Activated CD8-positive, alpha-beta memory T cell treated with anti-CD3 and anti-CD28 coated beads, Interleukin-2, amount 10 ng/mL, durations not matched to agents 7 days and 5 days (primary cell): ENCODE data around the gene PLIN4. TPM values are rescaled to one million over a fixed set of nuclear protein-coding genes. Genes with fewer than 3 reads are reported as not detected.
"Not testable (repeated sequence)": the region's sequence is repeated elsewhere in the genome, so short reads cannot be mapped to it uniquely, and the experiment has no call there.

Source experiments
- ATAC-seq: fragments of 150-1000 bp; cut with Tn5 transposase; one replicate; pipeline ENCODE4 v1.10.0; 2021; ENCODE audit warnings: moderate library complexity
- CTCF ChIA-PET: fragments of 350-600 bp; sonication (Branson Sonifier 250); formaldehyde crosslinking; loops from one replicate; lab custom pipeline; 2021; ENCODE audit warnings: antibody characterized with exemption; lab: Charles Lee
- DNase-seq: peaks from one replicate; pipeline ENCODE4 v3.0.0-alpha.2; 2020
- H3K27ac Mint-ChIP-seq: one replicate; pipeline ENCODE4 v1.8.0; 2021; ENCODE audit warnings: mild to moderate bottlenecking, mixed read lengths
- H3K27me3 Mint-ChIP-seq: one replicate; pipeline ENCODE4 v1.8.0; 2021; ENCODE audit warnings: mixed read lengths
- H3K36me3 Mint-ChIP-seq: one replicate; pipeline ENCODE4 v1.8.0; 2021; ENCODE audit warnings: mild to moderate bottlenecking, mixed read lengths
- H3K4me1 Mint-ChIP-seq: one replicate; pipeline ENCODE4 v1.8.0; 2021; ENCODE audit warnings: mixed read lengths
- H3K4me3 Mint-ChIP-seq: one replicate; pipeline ENCODE4 v1.8.0; 2021; ENCODE audit warnings: mild to moderate bottlenecking, moderate library complexity, mixed read lengths
- H3K9me3 Mint-ChIP-seq: one replicate; pipeline ENCODE4 v1.8.0; 2022; ENCODE audit warnings: low read depth, mixed read lengths
- total RNA-seq, 2 experiments: library from RNA; stranded (reverse); gene quantifications; one replicate each; pipeline ENCODE4 v1.2.3, GENCODE V29; 2021

The PLIN4 gene
- total RNA-seq, 2 experiments from 2014 or later, result not detected

- not testable (repeated sequence) for H3K27me3 Mint-ChIP-seq, ATAC-seq, H3K9me3 Mint-ChIP-seq, H3K27ac Mint-ChIP-seq, H3K36me3 Mint-ChIP-seq, H3K4me3 Mint-ChIP-seq, DNase-seq, H3K4me1 Mint-ChIP-seq
- CTCF ChIA-PET, result interaction anchor here (5.2 kb wide), 1 partner anchor 260 kb away, joined by 48 read pairs; no protein-coding TSS in a partner anchor
Measured at GRCh38 chr19:4527377-4527776, 9.1 kb upstream of the PLIN4 start.

- ATAC-seq, result no peak
- CTCF ChIA-PET, result interaction anchor here (0.6 to 5.2 kb wide), 25 partner anchors 9 to 258 kb away, joined by 3 to 48 read pairs (median 4); partner anchors contain the start of genes HDGFL2, LRG1 and PLIN5
Measured at GRCh38 chr19:4525563-4526002, 7.3 kb upstream of the PLIN4 start.

GRCh38 chr19:4524808-4525562, 6.7 kb upstream of the PLIN4 start:
- H3K4me3 Mint-ChIP-seq, result no peak overlapping the region
- DNase-seq (peak; percentile 78), ATAC-seq (peak; percentile 90)
- H3K36me3 Mint-ChIP-seq, result no peaks in the 10 kb centered on the region
- no peaks in the 10 kb centered on the region for H3K27me3 Mint-ChIP-seq
- no peaks in the 10 kb centered on the region for H3K9me3 Mint-ChIP-seq
- CTCF ChIA-PET, result interaction anchor here (0.6 to 5.2 kb wide), 29 partner anchors 9 to 257 kb away, joined by 3 to 48 read pairs (median 4); partner anchors contain the start of genes HDGFL2, LRG1 and PLIN5
- no peaks in the 10 kb centered on the region for H3K4me1 Mint-ChIP-seq
- H3K27ac Mint-ChIP-seq, result no peak overlapping the region

More at GRCh38 chr19:4525563-4526002, 7.3 kb upstream of the PLIN4 start:
- Mint-ChIP-seq H3K9me3 (no peaks in the 10 kb centered on the region), H3K27me3 (peaks cover 2% of the 10 kb centered on the region), H3K27ac (no peak overlapping the region), H3K36me3 (no peaks in the 10 kb centered on the region), H3K4me3 (no peak overlapping the region), H3K4me1 (no peaks in the 10 kb centered on the region)
- DNase-seq, result no peak

GRCh38 chr19:4523306-4524110, 5.2 kb upstream of the PLIN4 start:
- ATAC-seq, result no peak
- Mint-ChIP-seq H3K4me1 (no peaks in the 10 kb centered on the region), H3K9me3 (no peaks in the 10 kb centered on the region), H3K27me3 (no peaks in the 10 kb centered on the region), H3K4me3 (no peak overlapping the region), H3K36me3 (no peaks in the 10 kb centered on the region), H3K27ac (no peak overlapping the region)
- CTCF ChIA-PET, result interaction anchor here (0.7 to 5.2 kb wide), 13 partner anchors 7 to 268 kb away, joined by 3 to 48 read pairs (median 4); partner anchors contain the start of genes HDGFL2 and PLIN5
- no peak for DNase-seq

GRCh38 chr19:4522291-4523002, 4.2 kb upstream of the PLIN4 start:
- no peaks in the 10 kb centered on the region for H3K36me3 Mint-ChIP-seq
- H3K27me3 Mint-ChIP-seq, result no peaks in the 10 kb centered on the region
- no peaks in the 10 kb centered on the region for H3K4me1 Mint-ChIP-seq
- H3K27ac Mint-ChIP-seq, result no peak overlapping the region
- H3K9me3 Mint-ChIP-seq, result no peaks in the 10 kb centered on the region
- no peak overlapping the region for H3K4me3 Mint-ChIP-seq
- no peak for ATAC-seq
- CTCF ChIA-PET, result interaction anchor here (0.7 to 5.2 kb wide), 11 partner anchors 13 to 269 kb away, joined by 3 to 48 read pairs (median 4); partner anchors contain the start of genes HDGFL2 and PLIN5
- no peak for DNase-seq

- H3K4me3 Mint-ChIP-seq, result no peak overlapping the region
- H3K36me3 Mint-ChIP-seq, result no peaks in the 10 kb centered on the region
- no peaks in the 10 kb centered on the region for H3K27me3 Mint-ChIP-seq
- DNase-seq, result no peak
- no peak for ATAC-seq
- H3K27ac Mint-ChIP-seq, result no peak overlapping the region
- H3K9me3 Mint-ChIP-seq, result no peaks in the 10 kb centered on the region
- CTCF ChIA-PET, result interaction anchor here (1.0 kb wide), 1 partner anchor 255 kb away, joined by 5 read pairs; no protein-coding TSS in a partner anchor
- no peaks in the 10 kb centered on the region for H3K4me1 Mint-ChIP-seq
Measured at GRCh38 chr19:4521888-4522242, 3.6 kb upstream of the PLIN4 start.

GRCh38 chr19:4521170-4521887, 3.0 kb upstream of the PLIN4 start:
- Mint-ChIP-seq H3K36me3 (no peaks in the 10 kb centered on the region), H3K9me3 (no peaks in the 10 kb centered on the region), H3K4me3 (no peak overlapping the region), H3K27me3 (no peaks in the 10 kb centered on the region), H3K27ac (no peak overlapping the region), H3K4me1 (no peaks in the 10 kb centered on the region)
- ATAC-seq (no peak), DNase-seq (no peak)
- CTCF ChIA-PET, result interaction anchor here (1.0 kb wide), 1 partner anchor 254 kb away, joined by 5 read pairs; no protein-coding TSS in a partner anchor

- Mint-ChIP-seq H3K4me1 (no peaks in the 10 kb centered on the region), H3K27me3 (no peaks in the 10 kb centered on the region), H3K4me3 (no peak overlapping the region), H3K9me3 (no peaks in the 10 kb centered on the region), H3K36me3 (no peaks in the 10 kb centered on the region), H3K27ac (no peak overlapping the region)
- ATAC-seq (no peak), DNase-seq (no peak)
- CTCF ChIA-PET, result no interaction called here
Measured at GRCh38 chr19:4519521-4520277, 1.4 kb upstream of the PLIN4 start.

- no peak for ATAC-seq
- Mint-ChIP-seq H3K27me3 (no peaks in the 10 kb centered on the region), H3K27ac (no peak overlapping the region), H3K4me1 (no peaks in the 10 kb centered on the region), H3K36me3 (no peaks in the 10 kb centered on the region), H3K4me3 (no peak overlapping the region), H3K9me3 (no peaks in the 10 kb centered on the region)
- CTCF ChIA-PET, result no interaction called here
- DNase-seq, result no peak
Measured at GRCh38 chr19:4519172-4519496, 848 bp upstream of the PLIN4 start.

- CTCF ChIA-PET, result interaction anchor here (2.8 kb wide), 1 partner anchor 7 kb away, joined by 16 read pairs; no protein-coding TSS in a partner anchor
- DNase-seq (no peak), ATAC-seq (no peak)
- Mint-ChIP-seq H3K9me3 (no peaks in the 10 kb centered on the region), H3K4me3 (no peak overlapping the region), H3K36me3 (no peaks in the 10 kb centered on the region), H3K27me3 (no peaks in the 10 kb centered on the region), H3K4me1 (no peaks in the 10 kb centered on the region), H3K27ac (no peak overlapping the region)
Measured at GRCh38 chr19:4517451-4518057, 732 bp downstream of the PLIN4 start.

- H3K27me3 Mint-ChIP-seq, result no peaks in the 10 kb centered on the region
- no peaks in the 10 kb centered on the region for H3K9me3 Mint-ChIP-seq
- ATAC-seq, result no peak
- CTCF ChIA-PET, result interaction anchor here (2.8 kb wide), 1 partner anchor 7 kb away, joined by 16 read pairs; no protein-coding TSS in a partner anchor
- H3K27ac Mint-ChIP-seq, result no peak overlapping the region
- no peak overlapping the region for H3K4me3 Mint-ChIP-seq
- DNase-seq, result no peak
- H3K4me1 Mint-ChIP-seq, result no peaks in the 10 kb centered on the region
- no peaks in the 10 kb centered on the region for H3K36me3 Mint-ChIP-seq
Measured at GRCh38 chr19:4516939-4517300, 1.4 kb downstream of the PLIN4 start.
